NCI-H345 (cell line): ENCODE measurements around the gene ANXA5.

Experiments used
- DNase-seq: peaks from one replicate; lab custom pipeline; 2025; lab: John Stamatoyannopoulos, UW

Gene ANXA5

GRCh38 chr4:121642876-121643585 lies 53.7 kb downstream of the ANXA5 start:
- no peak for DNase-seq

- DNase-seq: no peak
Measured at GRCh38 chr4:121642292-121642691, 54.5 kb downstream of the ANXA5 start.

DNA sequence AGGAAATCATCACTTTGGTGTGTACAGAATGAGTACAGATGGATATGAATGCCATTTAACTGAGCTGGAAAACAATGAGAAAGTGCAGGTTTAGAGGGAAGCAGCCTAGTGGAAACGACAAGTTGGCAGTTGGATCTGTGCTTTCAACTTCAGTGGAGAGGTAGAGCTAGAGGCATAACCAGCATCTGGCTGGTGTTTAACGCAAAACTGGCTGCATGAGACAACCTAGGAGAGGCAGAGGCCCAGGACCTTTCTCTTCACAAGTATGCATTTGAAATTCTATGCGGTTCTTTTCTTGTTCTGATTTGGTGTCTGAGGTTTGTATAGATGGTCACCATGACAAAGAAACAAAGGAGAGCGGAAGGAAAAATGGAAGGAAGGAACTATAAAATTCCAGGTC lies 63.1 kb downstream of the ANXA5 start:
- no peak for DNase-seq

GRCh38 chr4:121632636-121633035 lies 64.1 kb downstream of the ANXA5 start:
- DNase-seq: no peak
